Chondrocyte (in vitro differentiated cells): Measurements from ENCODE around the gene FITM2. TPM values are rescaled to one million over a fixed set of nuclear protein-coding genes. Genes with fewer than 3 reads are reported as not detected.
"Not testable (repeated sequence)": the region's sequence is repeated elsewhere in the genome, so short reads cannot be mapped to it uniquely, and the experiment has no call there.

Source experiments
- DNase-seq: peaks from one replicate; pipeline ENCODE4 v3.0.0; 2021; ENCODE audit warnings: mixed read lengths, low spot score
- H3K27ac Mint-ChIP-seq: one replicate; pipeline ENCODE4 v1.8.0; 2021; ENCODE audit warnings: mild to moderate bottlenecking, moderate library complexity, mixed read lengths; ENCODE audit not compliant: unreplicated experiment
- H3K27me3 Mint-ChIP-seq: 2 replicates; pipeline ENCODE4 v1.8.0; 2021; ENCODE audit warnings: low read depth, mixed read lengths
- H3K36me3 Mint-ChIP-seq: 2 replicates; pipeline ENCODE4 v1.8.0; 2021; ENCODE audit warnings: low read depth, mixed read lengths
- H3K4me1 Mint-ChIP-seq: 2 replicates; pipeline ENCODE4 v1.8.0; 2021; ENCODE audit warnings: low read depth, mild to moderate bottlenecking, mixed read lengths
- H3K4me3 Mint-ChIP-seq: one replicate; pipeline ENCODE4 v1.8.0; 2021; ENCODE audit warnings: mild to moderate bottlenecking, moderate library complexity, mixed read lengths; ENCODE audit not compliant: unreplicated experiment
- H3K9me3 Mint-ChIP-seq: 2 replicates; pipeline ENCODE4 v1.8.0; 2021; ENCODE audit warnings: low read depth, mixed read lengths
- total RNA-seq: library from RNA; stranded (reverse); gene quantifications from 3 replicates; pipeline ENCODE4 v1.2.1, GENCODE V29; 2021
- TF ChIP-seq, protein P1 (sequence below): fragments of 200-600 bp; sonication (generic); IDR thresholded peaks from 2 replicates; pipeline ENCODE4 v1.5.0; 2021; ENCODE audit warnings: antibody characterized with exemption, mild to moderate bottlenecking, moderate library complexity

FITM2 gene
- total RNA-seq, 1 donor from 2014 or later: 10.0 TPM

DNA sequence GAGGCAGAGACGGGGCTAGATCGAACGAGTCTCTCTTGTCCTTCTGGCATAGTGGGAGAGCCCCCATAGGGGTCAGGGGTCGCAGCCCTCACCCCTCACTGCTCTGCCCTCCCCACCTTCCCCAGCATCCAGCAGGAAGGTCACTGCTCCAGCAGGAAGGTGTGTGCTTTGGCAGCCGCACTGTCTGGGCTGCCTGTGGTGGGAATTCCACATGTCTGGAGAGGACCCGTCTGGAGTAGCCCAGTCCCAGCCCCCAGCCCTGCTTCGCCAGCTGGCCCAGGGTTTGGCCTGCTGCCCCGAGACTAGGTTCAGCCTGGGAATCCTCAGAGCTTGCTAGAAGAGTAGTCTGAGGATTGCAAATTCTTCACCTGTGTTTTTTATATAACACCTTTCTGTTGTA is 23.3 kb upstream of the FITM2 start:
- H3K9me3 Mint-ChIP-seq: no peaks in the 10 kb centered on the region
- peaks cover 19% of the 10 kb centered on the region for H3K4me1 Mint-ChIP-seq
- no peak overlapping the region for H3K4me3 Mint-ChIP-seq
- no peaks in the 10 kb centered on the region for H3K36me3 Mint-ChIP-seq
- TF ChIP-seq, protein P1, sequence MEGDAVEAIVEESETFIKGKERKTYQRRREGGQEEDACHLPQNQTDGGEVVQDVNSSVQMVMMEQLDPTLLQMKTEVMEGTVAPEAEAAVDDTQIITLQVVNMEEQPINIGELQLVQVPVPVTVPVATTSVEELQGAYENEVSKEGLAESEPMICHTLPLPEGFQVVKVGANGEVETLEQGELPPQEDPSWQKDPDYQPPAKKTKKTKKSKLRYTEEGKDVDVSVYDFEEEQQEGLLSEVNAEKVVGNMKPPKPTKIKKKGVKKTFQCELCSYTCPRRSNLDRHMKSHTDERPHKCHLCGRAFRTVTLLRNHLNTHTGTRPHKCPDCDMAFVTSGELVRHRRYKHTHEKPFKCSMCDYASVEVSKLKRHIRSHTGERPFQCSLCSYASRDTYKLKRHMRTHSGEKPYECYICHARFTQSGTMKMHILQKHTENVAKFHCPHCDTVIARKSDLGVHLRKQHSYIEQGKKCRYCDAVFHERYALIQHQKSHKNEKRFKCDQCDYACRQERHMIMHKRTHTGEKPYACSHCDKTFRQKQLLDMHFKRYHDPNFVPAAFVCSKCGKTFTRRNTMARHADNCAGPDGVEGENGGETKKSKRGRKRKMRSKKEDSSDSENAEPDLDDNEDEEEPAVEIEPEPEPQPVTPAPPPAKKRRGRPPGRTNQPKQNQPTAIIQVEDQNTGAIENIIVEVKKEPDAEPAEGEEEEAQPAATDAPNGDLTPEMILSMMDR: no peak
- no peaks in the 10 kb centered on the region for H3K27me3 Mint-ChIP-seq
- DNase-seq: peak; percentile 80
- no peak overlapping the region for H3K27ac Mint-ChIP-seq

DNA sequence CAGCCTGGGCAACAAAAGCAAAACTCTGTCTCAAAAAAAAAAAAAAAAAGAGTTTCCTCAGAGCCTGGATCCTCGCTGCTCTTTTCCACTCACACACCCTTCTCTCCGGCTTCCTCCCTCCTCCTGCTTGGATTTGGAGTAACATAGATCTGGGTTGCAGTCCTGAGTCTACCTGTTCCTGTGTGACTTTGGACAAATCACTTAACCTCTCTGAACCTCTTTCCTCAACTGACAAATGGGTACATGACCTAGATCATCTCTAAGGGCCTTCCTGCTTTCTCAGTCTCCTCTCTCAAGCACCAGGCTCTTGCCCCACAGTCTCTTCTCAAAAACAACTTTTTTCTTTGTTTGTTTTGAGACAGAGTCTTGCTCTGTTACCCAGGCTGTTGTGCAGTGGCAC is 20.2 kb upstream of the FITM2 start:
- H3K4me3 Mint-ChIP-seq: no peak overlapping the region

GRCh38 chr20:44328428-44328827 is 17.4 kb upstream of the FITM2 start:
- H3K27me3 Mint-ChIP-seq: peaks cover 2% of the 10 kb centered on the region
- peaks cover 6% of the 10 kb centered on the region for H3K4me1 Mint-ChIP-seq
- no peaks in the 10 kb centered on the region for H3K36me3 Mint-ChIP-seq
- DNase-seq: no peak
- TF ChIP-seq, protein P1: no peak
- no peaks in the 10 kb centered on the region for H3K9me3 Mint-ChIP-seq
- H3K4me3 Mint-ChIP-seq: no peak overlapping the region
- no peak overlapping the region for H3K27ac Mint-ChIP-seq

More for the DNA sequence above, 20.2 kb upstream of the FITM2 start:
- Mint-ChIP-seq H3K9me3 (no peaks in the 10 kb centered on the region), H3K27me3 (peaks cover 2% of the 10 kb centered on the region), H3K27ac (no peak overlapping the region), H3K36me3 (no peaks in the 10 kb centered on the region), H3K4me1 (peaks cover 14% of the 10 kb centered on the region)
- TF ChIP-seq, protein P1: no peak
- no peak for DNase-seq

DNA sequence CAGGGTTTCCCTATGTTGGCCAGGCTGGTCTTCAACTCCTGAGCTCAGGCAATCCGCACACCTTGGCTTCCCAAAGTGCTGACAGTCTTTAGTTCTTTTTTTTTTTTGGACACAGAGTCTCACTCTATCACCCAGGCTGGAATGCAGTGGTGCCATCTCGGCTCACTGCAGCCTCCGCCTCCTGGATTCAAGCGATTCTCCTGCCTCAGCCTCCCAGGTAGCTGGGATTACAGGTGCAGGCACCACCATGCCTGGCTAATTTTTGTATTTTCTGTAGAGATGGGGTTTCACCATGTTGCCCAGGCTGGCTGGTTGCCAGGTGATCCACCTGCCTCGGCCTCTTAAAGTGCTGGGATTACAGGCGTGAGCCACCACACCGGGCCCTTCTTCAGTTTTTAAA is 16.7 kb upstream of the FITM2 start:
- not testable (repeated sequence) for H3K4me1 Mint-ChIP-seq, DNase-seq, H3K4me3 Mint-ChIP-seq, H3K9me3 Mint-ChIP-seq, H3K36me3 Mint-ChIP-seq, H3K27me3 Mint-ChIP-seq, H3K27ac Mint-ChIP-seq

- Mint-ChIP-seq H3K4me3 (no peak overlapping the region), H3K4me1 (peaks cover 6% of the 10 kb centered on the region), H3K27ac (no peak overlapping the region), H3K36me3 (no peaks in the 10 kb centered on the region), H3K9me3 (no peaks in the 10 kb centered on the region), H3K27me3 (peaks cover 2% of the 10 kb centered on the region)
- TF ChIP-seq, protein P1: peak; percentile 19
- no peak for DNase-seq
Observed at GRCh38 chr20:44326391-44327159, 15.6 kb upstream of the FITM2 start.

GRCh38 chr20:44324343-44324742 is 13.3 kb upstream of the FITM2 start:
- Mint-ChIP-seq H3K4me3 (no peak overlapping the region), H3K36me3 (no peaks in the 10 kb centered on the region), H3K27ac (no peak overlapping the region), H3K4me1 (peaks cover 6% of the 10 kb centered on the region), H3K27me3 (peaks cover 2% of the 10 kb centered on the region), H3K9me3 (peaks cover 4% of the 10 kb centered on the region)
- TF ChIP-seq, protein P1: no peak
- no peak for DNase-seq
